GM18498 (cell line): ENCODE results near the gene PCDHA7.
"Not testable (repeated sequence)": the region's sequence is repeated elsewhere in the genome, so short reads cannot be mapped to it uniquely, and the experiment has no call there.

Source experiments
- ATAC-seq: cut with Tn5 transposase; IDR thresholded peaks from one replicate; pipeline ENCODE4 v1.9.1; 2021; ENCODE audit warnings: mild to moderate bottlenecking, moderate library complexity; ENCODE audit not compliant: unreplicated experiment

Gene PCDHA7

DNA sequence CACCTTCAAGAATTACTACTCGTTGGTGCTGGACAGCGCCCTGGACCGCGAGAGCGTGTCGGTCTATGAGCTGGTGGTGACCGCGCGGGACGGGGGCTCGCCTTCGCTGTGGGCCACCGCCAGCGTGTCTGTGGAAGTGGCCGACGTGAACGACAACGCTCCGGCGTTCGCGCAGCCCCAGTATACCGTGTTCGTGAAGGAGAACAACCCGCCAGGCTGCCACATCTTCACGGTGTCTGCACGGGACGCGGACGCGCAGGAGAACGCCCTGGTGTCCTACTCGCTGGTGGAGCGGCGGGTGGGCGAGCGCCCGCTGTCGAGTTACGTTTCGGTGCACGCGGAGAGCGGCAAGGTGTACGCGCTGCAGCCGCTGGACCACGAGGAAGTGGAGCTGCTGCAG lies 11.1 kb upstream of the PCDHA7 start:
- ATAC-seq: not testable (repeated sequence)

DNA sequence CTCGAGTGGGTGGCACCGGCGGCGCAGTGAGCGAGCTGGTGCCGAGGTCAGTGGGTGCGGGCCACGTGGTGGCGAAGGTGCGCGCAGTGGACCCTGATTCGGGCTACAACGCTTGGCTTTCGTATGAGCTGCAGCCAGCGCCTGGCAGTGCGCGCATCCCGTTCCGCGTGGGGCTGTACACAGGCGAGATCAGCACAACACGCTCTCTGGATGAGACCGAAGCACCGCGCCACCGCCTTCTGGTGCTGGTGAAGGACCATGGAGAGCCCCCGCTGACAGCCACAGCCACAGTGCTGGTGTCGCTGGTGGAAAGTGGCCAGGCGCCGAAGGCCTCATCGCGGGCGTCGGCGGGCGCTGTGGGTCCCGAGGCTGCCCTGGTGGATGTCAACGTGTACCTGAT lies 10.6 kb upstream of the PCDHA7 start:
- ATAC-seq: no peak

DNA sequence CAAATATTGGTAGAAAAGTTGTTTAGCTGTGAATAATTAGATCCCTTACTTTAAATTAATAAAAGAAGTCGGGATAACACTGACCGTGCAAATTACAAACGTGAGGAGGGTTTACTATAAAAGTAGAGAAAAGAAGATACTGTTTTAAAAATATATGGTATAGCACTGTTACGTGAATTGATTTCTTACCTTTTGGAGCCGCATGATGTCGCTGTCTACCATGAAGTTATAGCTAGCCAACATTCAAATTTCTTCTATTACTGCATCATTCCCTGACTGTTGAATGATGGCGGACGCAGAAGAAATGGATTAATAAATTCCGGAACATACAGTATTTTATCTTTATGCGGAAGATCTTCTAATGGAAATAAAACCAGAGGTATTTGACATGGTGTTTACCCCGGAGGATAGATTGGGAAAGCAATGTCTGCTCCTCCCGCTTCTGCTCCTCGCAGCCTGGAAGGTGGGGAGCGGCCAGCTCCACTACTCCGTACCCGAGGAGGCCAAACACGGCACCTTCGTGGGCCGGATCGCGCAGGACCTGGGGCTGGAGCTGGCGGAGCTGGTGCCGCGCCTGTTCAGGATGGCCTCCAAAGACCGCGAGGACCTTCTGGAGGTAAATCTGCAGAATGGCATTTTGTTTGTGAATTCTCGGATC lies 6.2 kb upstream of the PCDHA7 start, which contains the start of gene PCDHA6:
PCDHA6 (plus strand) TSS at position 257 of the 658 bp plus-strand sequence; CDS start at position 389, 132 bp downstream.
- no peak for ATAC-seq

DNA sequence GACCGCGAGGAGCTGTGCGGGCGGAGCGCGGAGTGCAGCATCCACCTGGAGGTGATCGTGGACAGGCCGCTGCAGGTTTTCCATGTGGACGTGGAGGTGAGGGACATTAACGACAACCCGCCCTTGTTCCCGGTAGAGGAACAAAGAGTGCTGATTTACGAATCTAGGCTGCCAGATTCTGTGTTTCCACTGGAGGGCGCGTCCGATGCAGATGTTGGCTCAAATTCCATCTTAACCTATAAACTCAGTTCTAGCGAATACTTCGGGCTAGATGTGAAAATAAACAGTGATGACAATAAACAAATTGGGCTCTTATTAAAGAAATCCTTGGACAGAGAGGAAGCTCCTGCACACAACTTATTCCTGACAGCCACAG lies 5.7 kb upstream of the PCDHA7 start:
- no peak for ATAC-seq

DNA sequence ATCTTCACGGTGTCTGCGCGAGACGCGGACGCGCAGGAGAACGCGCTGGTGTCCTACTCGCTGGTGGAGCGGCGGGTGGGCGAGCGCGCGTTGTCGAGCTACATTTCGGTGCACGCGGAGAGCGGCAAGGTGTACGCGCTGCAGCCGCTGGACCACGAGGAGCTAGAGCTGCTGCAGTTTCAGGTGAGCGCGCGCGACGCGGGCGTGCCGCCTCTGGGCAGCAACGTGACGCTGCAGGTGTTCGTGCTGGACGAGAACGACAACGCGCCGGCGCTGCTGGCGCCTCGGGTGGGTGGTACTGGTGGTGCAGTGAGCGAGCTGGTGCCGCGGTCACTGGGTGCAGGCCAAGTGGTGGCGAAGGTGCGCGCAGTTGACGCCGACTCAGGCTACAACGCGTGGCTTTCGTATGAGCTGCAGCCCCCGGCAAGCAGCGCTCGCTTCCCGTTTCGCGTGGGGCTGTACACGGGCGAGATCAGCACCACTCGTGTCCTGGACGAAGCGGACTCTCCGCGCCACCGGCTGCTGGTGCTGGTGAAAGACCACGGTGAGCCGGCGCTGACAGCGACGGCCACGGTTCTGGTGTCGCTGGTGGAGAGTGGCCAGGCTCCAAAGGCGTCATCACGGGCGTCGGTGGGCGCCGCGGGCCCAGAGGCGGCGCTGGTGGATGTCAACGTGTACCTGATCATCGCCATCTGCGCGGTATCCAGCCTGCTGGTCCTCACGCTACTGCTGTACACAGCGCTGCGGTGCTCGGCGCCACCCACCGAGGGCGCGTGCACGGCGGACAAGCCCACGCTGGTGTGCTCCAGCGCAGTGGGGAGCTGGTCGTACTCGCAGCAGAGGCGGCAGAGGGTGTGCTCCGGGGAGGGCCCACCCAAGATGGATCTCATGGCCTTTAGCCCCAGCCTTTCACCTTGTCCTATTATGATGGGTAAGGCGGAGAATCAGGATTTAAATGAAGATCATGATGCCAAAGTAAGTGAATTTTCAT lies 4.3 kb upstream of the PCDHA7 start:
- not testable (repeated sequence) for ATAC-seq

DNA sequence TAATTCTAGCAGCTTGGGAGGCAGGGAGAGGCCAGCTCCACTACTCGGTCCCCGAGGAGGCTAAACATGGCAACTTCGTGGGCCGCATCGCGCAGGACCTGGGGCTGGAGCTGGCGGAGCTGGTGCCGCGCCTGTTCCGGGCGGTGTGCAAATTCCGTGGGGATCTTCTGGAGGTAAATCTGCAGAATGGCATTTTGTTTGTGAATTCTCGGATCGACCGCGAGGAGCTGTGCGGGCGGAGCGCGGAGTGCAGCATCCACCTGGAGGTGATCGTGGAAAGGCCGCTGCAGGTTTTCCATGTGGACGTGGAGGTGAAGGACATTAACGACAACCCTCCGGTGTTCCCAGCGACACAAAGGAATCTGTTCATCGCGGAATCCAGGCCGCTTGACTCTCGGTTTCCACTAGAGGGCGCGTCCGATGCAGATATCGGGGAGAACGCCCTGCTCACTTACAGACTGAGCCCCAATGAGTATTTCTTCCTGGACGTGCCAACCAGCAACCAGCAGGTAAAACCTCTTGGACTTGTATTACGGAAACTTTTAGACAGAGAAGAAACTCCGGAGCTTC lies 455 bp downstream of the PCDHA7 start:
- ATAC-seq: not testable (repeated sequence)

DNA sequence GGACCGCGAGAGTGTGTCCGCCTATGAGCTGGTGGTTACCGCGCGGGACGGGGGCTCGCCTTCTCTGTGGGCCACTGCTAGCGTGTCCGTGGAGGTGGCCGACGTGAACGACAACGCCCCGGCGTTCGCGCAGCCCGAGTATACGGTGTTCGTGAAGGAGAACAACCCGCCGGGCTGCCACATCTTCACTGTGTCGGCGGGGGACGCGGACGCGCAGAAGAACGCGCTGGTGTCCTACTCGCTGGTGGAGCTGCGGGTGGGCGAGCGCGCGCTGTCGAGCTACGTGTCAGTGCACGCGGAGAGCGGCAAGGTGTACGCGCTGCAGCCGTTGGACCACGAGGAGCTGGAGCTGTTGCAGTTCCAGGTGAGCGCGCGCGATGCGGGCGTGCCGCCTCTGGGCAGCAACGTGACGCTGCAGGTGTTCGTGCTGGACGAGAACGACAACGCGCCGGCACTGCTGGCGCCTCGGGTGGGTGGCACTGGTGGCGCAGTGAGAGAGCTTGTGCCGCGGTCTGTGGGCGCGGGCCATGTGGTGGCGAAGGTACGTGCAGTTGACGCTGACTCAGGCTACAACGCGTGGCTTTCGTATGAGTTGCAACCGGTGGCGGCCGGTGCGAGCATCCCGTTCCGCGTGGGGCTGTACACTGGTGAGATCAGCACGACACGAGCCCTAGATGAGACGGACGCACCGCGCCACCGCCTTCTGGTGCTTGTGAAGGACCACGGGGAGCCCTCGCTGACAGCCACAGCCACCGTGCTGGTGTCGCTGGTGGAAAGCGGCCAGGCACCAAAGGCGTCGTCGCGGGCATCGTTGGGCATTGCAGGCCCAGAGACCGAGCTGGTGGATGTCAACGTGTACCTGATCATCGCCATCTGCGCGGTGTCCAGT lies 1.8 kb downstream of the PCDHA7 start:
- ATAC-seq: no peak

DNA sequence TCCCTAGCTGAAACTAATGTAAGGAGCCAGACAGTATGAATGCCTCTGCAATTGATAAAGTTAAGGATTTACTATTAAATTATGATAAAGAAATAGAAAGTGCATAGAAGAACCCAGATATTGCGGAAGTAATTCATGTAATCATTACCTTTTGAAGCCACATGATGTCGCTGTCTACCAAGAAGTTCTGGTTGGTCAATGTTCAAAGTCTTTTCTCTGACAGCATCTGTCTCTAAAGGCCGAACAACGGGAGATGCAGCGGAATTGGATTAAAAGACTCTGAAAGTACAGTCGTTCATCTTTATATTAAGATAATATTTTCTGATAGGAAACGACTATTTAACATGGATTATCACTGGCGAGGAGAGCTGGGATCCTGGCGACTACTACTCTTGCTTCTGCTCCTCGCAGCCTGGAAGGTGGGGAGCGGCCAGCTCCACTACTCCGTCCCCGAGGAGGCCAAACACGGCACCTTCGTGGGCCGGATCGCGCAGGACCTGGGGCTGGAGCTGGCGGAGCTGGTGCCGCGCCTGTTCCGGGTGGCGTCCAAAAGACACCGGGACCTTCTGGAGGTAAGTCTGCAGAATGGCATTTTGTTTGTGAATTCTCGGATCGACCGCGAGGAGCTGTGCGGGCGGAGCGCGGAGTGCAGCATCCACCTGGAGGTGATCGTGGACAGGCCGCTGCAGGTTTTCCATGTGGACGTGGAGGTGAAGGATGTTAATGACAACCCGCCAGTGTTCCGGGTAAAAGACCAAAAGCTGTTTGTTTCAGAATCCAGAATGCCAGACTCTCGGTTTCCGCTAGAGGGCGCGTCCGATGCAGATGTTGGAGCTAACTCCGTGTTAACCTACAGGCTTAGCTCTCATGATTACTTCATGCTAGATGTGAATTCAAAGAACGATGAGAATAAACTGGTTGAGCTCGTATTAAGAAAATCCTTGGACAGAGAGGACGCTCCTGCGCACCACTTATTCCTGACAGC lies 7.2 kb downstream of the PCDHA7 start, which contains the start of gene PCDHA8:
PCDHA8 (plus strand) TSS at position 210 of the 985 bp plus-strand sequence; CDS start at position 345, 135 bp downstream.
- ATAC-seq: no peak

DNA sequence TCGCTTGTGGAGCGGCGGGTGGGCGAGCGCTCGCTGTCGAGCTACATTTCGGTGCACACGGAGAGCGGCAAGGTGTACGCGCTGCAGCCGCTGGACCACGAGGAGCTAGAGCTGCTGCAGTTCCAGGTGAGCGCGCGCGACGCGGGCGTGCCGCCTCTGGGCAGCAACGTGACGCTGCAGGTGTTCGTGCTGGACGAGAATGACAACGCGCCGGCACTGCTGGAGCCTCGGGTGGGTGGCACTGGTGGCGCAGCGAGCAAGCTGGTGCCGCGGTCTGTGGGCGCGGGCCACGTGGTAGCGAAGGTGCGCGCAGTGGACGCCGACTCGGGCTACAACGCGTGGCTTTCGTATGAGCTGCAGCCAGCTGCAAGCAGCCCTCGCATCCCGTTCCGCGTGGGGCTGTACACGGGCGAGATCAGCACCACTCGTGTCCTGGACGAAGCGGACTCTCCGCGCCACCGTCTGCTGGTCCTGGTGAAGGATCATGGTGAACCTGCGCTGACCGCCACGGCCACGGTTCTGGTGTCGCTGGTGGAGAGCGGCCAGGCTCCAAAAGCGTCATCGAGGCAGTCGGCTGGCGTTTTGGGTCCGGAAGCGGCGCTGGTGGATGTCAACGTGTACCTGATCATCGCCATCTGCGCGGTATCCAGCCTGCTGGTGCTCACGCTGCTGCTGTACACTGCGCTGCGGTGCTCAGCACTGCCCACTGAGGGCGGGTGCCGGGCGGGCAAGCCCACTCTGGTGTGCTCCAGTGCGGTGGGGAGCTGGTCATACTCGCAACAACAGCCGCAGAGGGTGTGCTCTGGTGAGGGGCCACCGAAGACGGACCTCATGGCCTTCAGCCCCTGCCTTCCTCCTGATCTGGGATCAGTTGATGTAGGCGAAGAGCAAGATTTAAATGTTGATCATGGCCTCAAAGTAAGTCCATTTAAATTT lies 9.0 kb downstream of the PCDHA7 start:
- no peak for ATAC-seq

DNA sequence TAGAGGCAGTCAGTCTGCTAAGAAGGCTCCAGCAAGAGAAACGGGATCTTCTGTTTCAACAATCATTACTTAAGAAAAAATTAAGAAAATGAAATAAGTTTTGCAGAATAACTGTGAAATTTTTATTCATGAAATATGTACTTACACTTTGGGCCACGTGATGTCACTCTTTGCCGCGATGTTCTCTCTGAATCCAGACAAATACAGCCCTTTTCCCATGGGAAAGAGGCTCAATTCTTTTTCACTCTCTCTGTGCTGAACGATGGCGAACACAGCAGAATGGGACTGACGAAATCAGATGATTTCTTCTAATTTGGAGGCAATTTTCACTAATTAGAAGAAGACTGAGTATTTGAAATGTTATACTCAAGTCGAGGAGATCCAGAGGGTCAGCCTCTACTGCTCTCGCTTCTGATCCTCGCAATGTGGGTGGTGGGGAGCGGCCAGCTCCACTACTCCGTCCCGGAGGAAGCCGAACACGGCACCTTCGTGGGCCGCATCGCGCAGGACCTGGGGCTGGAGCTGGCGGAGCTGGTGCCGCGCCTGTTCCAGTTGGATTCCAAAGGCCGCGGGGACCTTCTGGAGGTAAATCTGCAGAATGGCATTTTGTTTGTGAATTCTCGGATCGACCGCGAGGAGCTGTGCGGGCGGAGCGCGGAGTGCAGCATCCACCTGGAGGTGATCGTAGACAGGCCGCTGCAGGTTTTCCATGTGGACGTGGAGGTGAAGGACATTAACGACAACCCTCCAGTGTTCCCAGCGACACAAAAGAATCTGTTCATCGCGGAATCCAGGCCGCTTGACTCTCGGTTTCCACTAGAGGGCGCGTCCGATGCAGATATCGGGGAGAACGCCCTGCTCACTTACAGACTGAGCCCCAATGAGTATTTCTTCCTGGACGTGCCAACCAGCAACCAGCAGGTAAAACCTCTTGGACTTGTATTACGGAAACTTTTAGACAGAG lies 14.4 kb downstream of the PCDHA7 start, which contains the start of gene PCDHA9:
PCDHA9 (plus strand) TSS at position 244 of the 964 bp plus-strand sequence; CDS start at position 358, 114 bp downstream.
- ATAC-seq: not testable (repeated sequence)

DNA sequence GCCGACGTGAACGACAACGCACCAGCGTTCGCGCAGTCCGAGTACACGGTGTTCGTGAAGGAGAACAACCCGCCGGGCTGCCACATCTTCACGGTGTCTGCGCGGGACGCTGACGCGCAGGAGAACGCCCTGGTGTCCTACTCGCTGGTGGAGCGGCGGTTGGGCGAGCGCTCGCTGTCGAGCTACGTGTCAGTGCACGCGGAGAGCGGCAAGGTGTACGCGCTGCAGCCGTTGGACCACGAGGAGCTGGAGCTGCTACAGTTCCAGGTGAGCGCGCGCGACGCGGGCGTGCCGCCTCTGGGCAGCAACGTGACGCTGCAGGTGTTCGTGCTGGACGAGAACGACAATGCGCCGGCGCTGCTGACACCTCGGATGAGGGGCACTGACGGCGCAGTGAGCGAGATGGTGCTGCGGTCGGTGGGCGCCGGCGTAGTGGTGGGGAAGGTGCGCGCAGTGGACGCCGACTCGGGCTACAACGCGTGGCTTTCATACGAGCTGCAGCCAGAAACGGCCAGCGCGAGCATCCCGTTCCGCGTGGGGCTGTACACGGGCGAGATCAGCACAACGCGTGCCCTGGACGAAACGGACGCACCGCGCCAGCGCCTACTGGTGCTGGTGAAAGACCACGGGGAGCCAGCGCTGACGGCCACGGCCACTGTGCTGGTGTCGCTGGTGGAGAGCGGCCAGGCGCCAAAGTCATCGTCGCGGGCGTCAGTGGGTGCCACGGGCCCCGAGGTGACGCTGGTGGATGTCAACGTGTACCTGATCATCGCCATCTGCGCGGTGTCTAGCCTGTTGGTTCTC lies 16.0 kb downstream of the PCDHA7 start:
- not testable (repeated sequence) for ATAC-seq

DNA sequence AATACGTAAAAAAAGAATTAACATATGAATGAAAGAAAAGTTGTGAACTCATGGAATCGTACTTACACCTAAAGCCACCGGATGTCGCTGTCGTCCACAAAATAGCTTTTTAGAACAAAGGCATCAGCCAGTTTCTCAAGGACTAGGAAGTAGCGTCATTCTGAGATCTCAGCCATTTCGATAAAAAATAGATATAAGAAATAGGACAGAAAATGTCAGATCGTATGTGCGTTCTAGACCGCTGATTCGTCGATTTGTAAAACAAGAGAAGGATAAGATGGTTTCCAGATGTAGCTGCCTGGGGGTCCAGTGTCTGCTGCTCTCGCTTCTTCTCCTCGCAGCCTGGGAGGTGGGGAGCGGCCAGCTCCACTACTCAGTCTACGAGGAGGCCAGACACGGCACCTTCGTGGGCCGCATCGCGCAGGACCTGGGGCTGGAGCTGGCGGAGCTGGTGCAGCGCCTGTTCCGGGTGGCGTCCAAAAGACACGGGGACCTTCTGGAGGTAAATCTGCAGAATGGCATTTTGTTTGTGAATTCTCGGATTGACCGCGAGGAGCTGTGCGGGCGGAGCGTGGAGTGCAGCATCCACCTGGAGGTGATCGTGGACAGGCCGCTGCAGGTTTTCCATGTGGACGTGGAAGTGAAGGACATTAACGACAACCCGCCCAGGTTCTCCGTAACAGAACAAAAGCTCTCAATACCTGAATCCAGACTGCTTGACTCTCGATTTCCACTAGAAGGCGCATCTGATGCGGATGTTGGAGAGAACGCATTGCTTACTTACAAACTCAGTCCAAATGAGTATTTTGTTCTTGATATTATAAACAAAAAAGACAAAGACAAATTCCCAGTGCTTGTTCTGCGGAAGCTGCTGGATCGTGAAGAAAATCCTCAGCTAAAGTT lies 22.0 kb downstream of the PCDHA7 start, which contains the start of gene PCDHA10:
PCDHA10 (plus strand) TSS at position 126 of the 903 bp plus-strand sequence; CDS start at position 278, 152 bp downstream.
- ATAC-seq: no peak

DNA sequence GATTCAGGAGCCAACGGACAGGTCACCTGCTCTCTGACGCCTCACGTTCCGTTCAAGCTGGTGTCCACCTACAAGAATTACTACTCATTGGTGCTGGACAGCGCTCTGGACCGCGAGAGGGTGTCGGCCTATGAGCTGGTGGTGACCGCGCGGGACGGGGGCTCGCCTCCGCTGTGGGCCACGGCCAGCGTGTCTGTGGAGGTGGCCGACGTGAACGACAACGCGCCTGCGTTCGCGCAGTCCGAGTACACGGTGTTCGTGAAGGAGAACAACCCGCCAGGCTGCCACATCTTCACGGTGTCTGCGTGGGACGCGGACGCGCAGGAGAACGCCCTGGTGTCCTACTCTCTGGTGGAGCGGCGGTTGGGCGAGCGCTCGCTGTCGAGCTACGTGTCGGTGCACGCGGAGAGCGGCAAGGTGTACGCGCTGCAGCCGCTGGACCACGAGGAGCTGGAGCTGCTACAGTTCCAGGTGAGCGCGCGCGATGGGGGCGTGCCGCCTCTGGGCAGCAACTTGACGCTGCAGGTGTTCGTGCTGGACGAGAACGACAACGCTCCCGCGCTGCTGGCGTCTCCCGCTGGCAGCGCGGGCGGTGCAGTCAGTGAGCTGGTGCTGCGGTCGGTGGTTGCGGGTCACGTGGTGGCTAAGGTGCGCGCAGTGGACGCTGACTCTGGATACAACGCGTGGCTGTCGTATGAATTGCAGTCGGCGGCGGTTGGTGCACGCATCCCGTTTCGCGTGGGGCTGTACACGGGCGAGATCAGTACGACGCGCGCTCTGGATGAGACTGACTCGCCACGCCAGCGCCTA lies 23.3 kb downstream of the PCDHA7 start:
- ATAC-seq: no peak

DNA sequence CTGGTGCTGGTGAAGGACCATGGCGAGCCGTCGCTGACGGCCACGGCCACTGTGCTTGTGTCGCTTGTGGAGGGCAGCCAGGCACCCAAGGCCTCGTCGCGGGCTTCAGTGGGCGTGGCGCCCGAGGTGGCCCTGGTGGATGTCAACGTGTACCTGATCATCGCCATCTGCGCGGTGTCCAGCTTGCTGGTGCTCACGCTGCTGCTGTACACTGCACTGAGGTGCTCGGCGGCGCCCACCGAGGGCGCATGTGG lies 23.8 kb downstream of the PCDHA7 start:
- no peak for ATAC-seq
